ENCODE results near the gene DNAH2. TPM values are rescaled to one million over a fixed set of nuclear protein-coding genes. Genes with fewer than 3 reads are reported as not detected.

Gene DNAH2
- polyA plus RNA-seq, 2 of the 4 experiments (the other 2 are of a cell fraction) = 0.01 to 0.08 TPM

GRCh38 chr17:7769854-7770253 lies 52.3 kb downstream of the DNAH2 start:
- FAIRE-seq (no peak), DNase-seq (ENCODE audit: low read depth in 1 of 2, low spot score in 1 of 2) (no peak), ATAC-seq (no peak)
- Histone ChIP-seq H3K4me1 (peaks cover 13% of the 10 kb centered on the region; the same call in 2 of the 3 replicates), H3K4me2 (no peak overlapping the region), H3K27ac (no peak overlapping the region), H3K9me3 (no peaks in the 10 kb centered on the region), H3K4me3 (no peak overlapping the region)
- CTCF ChIA-PET = interaction anchor here (0.8 to 2.2 kb wide), 9 partner anchors 10 to 291 kb away, joined by 3 to 15 read pairs (median 3); no protein-coding TSS in a partner anchor
- POLR2A ChIA-PET = no interaction called here
- TF ChIP-seq CHD2 (IDR thresholded peaks at IDR 0.05; ENCODE audit: low read length, partially characterized antibody) = no peak
- no peak for TF ChIP-seq SMC3 (IDR thresholded peaks at IDR 0.05)
- no peak for TF ChIP-seq MAZ (IDR thresholded peaks at IDR 0.05; ENCODE audit: borderline replicate concordance, low read depth, low read length)
- TF ChIP-seq EP300 (IDR thresholded peaks at IDR 0.05) = no peak
- TF ChIP-seq MAFK (IDR thresholded peaks at IDR 0.05; ENCODE audit: partially characterized antibody) = no peak
- no peak for TF ChIP-seq EHF (CRISPR knock-in tag; IDR thresholded peaks at IDR 0.05)
- no peak for TF ChIP-seq NFE2L2 (conservative IDR thresholded peaks at IDR 0.05; ENCODE audit: low read length)
- TF ChIP-seq PBX3 (IDR thresholded peaks at IDR 0.05) = no peak
- no peak for TF ChIP-seq JUN (IDR thresholded peaks at IDR 0.05)
- TF ChIP-seq TFCP2L1 (CRISPR knock-in tag; IDR thresholded peaks at IDR 0.05) = no peak
- no peak for TF ChIP-seq NR3C1 (IDR thresholded peaks at IDR 0.05)
- no peak for TF ChIP-seq CHD4 (IDR thresholded peaks at IDR 0.05; ENCODE audit: borderline replicate concordance)
- no peak for TF ChIP-seq POLR2A (IDR thresholded peaks at IDR 0.05; ENCODE audit: low read length)
- no peak for TF ChIP-seq ZFP36 (IDR thresholded peaks at IDR 0.05; ENCODE audit: borderline replicate concordance, partially characterized antibody)
- TF ChIP-seq RFX5 (IDR thresholded peaks at IDR 0.05) = no peak
- no peak for TF ChIP-seq NPAS2 (CRISPR knock-in tag; IDR thresholded peaks at IDR 0.05; ENCODE audit: borderline replicate concordance)
- no peak for TF ChIP-seq REST (IDR thresholded peaks at IDR 0.05)
- TF ChIP-seq MAX (IDR thresholded peaks at IDR 0.05) = no peak
- TF ChIP-seq ZC3H11A (IDR thresholded peaks at IDR 0.05) = no peak
- no peak for TF ChIP-seq ZNF302 (CRISPR knock-in tag; IDR thresholded peaks at IDR 0.05)
- 43% methylated on average over 4 of the region's 4 CpGs for WGBS (ENCODE audit: missing lambda C conversion rate)

GRCh38 chr17:7774055-7774521 lies 56.5 kb downstream of the DNAH2 start:
- peak in 1 of 2 experiments; percentile 35 for DNase-seq (ENCODE audit: low read depth in 1 of 2, low spot score in 1 of 2)
- Histone ChIP-seq H3K27ac (peak overlapping the region; percentile 20 to 37; a peak in 4 of 6 replicates), H3K4me3 (no peak overlapping the region), H3K4me2 (peak overlapping the region; percentile 55), H3K9me3 (no peaks in the 10 kb centered on the region), H3K4me1 (peaks cover 13% of the 10 kb centered on the region; the same call in 2 of the 3 replicates)
- TF ChIP-seq CEBPB (IDR thresholded peaks at IDR 0.05) = peak; percentile 72 to 84
- TF ChIP-seq HMGXB4 (CRISPR knock-in tag; IDR thresholded peaks at IDR 0.05; ENCODE audit: borderline replicate concordance) = no peak
- TF ChIP-seq EHMT2 (IDR thresholded peaks at IDR 0.05; ENCODE audit: low read depth) = no peak
- peak; percentile 7 for FAIRE-seq
- ATAC-seq = peak; percentile 54 to 62; a peak in 4 of 6 replicates
- ChIA-PET POLR2A (no interaction called here), CTCF (interaction anchor here (1.4 to 1.7 kb wide), 3 partner anchors 11 to 30 kb away, joined by 3 to 8 read pairs (median 5); no protein-coding TSS in a partner anchor)
- 28% methylated on average over 9 of the region's 9 CpGs for WGBS (ENCODE audit: missing lambda C conversion rate)

Data from A549 (cell line).